Neuronal stem cell (in vitro differentiated cells): ENCODE measurements around the gene ENAH.

Experiments
- DNase-seq: peaks from one replicate; pipeline ENCODE4 v3.0.0-alpha.2; 2013; ENCODE audit warnings: low spot score
- H2AFZ ChIP-seq: one replicate; pipeline ENCODE4 v1.6.1; 2013; ENCODE audit warnings: mild to moderate bottlenecking, low read length, inconsistent platforms
- H2AK5ac ChIP-seq: 2 replicates; pipeline ENCODE4 v1.6.1; 2013; ENCODE audit warnings: low read depth, mild to moderate bottlenecking, inconsistent platforms, low read length, moderate library complexity, mixed read lengths
- H2BK120ac ChIP-seq: 2 replicates; pipeline ENCODE4 v1.6.1; 2013; ENCODE audit warnings: low read depth, mild to moderate bottlenecking, inconsistent platforms, low read length, moderate library complexity, mixed read lengths
- H2BK12ac ChIP-seq: one replicate; pipeline ENCODE4 v1.6.1; 2013; ENCODE audit warnings: low read length, inconsistent platforms
- H2BK15ac ChIP-seq: 2 replicates; pipeline ENCODE4 v1.6.1; 2013; ENCODE audit warnings: mild to moderate bottlenecking, low read length, inconsistent platforms, mixed read lengths
- H2BK5ac ChIP-seq: one replicate; pipeline ENCODE4 v1.6.1; 2013; ENCODE audit warnings: inconsistent platforms, mild to moderate bottlenecking, low read length, moderate library complexity
- H3K14ac ChIP-seq: one replicate; pipeline ENCODE4 v1.6.1; 2013; ENCODE audit warnings: low read length, inconsistent platforms
- H3K18ac ChIP-seq: 2 replicates; pipeline ENCODE4 v1.6.1; 2013; ENCODE audit warnings: low read length, inconsistent platforms
- H3K23ac ChIP-seq: 2 replicates; pipeline ENCODE4 v1.6.1; 2013; ENCODE audit warnings: low read depth, mild to moderate bottlenecking, mixed read lengths, low read length, inconsistent platforms; ENCODE audit not compliant: poor library complexity
- H3K27ac ChIP-seq: replicated peaks from 3 replicates; pipeline ENCODE4 v1.5.1; 2013; ENCODE audit warnings: low read length, inconsistent platforms
- H3K27me3 ChIP-seq, 3 experiments: 2 replicates each; pipeline ENCODE4 v1.6.1; 2013; ENCODE audit warnings: low read length in 3 of 3, mild to moderate bottlenecking in 2 of 3, inconsistent platforms in 1 of 3, low read depth in 1 of 3, mixed read lengths in 1 of 3, moderate library complexity in 1 of 3; ENCODE audit not compliant: control insufficient read depth in 3 of 3, insufficient read depth in 3 of 3
- H3K36me3 ChIP-seq, 2 donors: replicated peaks in 1 of 2; 2 replicates each; pipeline ENCODE4 v1.6.1; 2013; ENCODE audit warnings: low read length in 2 of 2; ENCODE audit not compliant: control insufficient read depth in 2 of 2, insufficient read depth in 2 of 2
- H3K4ac ChIP-seq: 2 replicates; pipeline ENCODE4 v1.6.1; 2013; ENCODE audit warnings: inconsistent platforms, mild to moderate bottlenecking, low read length, moderate library complexity
- H3K4me1 ChIP-seq, 2 donors: 1 replicate in 1 of 2; 2 replicates in 1 of 2; pipeline ENCODE4 v1.6.1; 2013; ENCODE audit warnings: low read length in 2 of 2, low read depth in 1 of 2; ENCODE audit not compliant: control insufficient read depth in 2 of 2, insufficient read depth in 1 of 2
- H3K4me2 ChIP-seq: one replicate; pipeline ENCODE4 v1.6.1; 2013; ENCODE audit warnings: mild to moderate bottlenecking, low read length, inconsistent platforms; ENCODE audit not compliant: insufficient read depth, poor library complexity, severe bottlenecking
- H3K4me3 ChIP-seq, 2 donors: 2 replicates each; pipeline ENCODE4 v1.5.1; 2013; ENCODE audit warnings: low read length in 2 of 2, mild to moderate bottlenecking in 2 of 2, inconsistent platforms in 1 of 2, moderate library complexity in 1 of 2
- H3K79me1 ChIP-seq: one replicate; pipeline ENCODE4 v1.6.1; 2013; ENCODE audit warnings: low read depth, mild to moderate bottlenecking, inconsistent platforms, low read length, moderate library complexity
- H3K9ac ChIP-seq: one replicate; pipeline ENCODE4 v1.6.1; 2013; ENCODE audit warnings: mild to moderate bottlenecking, low read depth, low read length, inconsistent platforms; ENCODE audit not compliant: poor library complexity
- H3K9me3 ChIP-seq, 2 donors: replicated peaks in 1 of 2; 2 replicates each; pipeline versions ENCODE3 to v1.6.1; 2013; ENCODE audit warnings: low read length in 2 of 2, mild to moderate bottlenecking in 2 of 2, inconsistent platforms in 1 of 2, low read depth in 1 of 2, mixed read lengths in 1 of 2, moderate library complexity in 1 of 2; ENCODE audit not compliant: control insufficient read depth in 2 of 2, insufficient read depth in 1 of 2
- H4K8ac ChIP-seq: one replicate; pipeline ENCODE4 v1.6.1; 2013; ENCODE audit warnings: low read depth, mild to moderate bottlenecking, inconsistent platforms, low read length, moderate library complexity
- H4K91ac ChIP-seq: one replicate; pipeline ENCODE4 v1.6.1; 2013; ENCODE audit warnings: low read length, low read depth, mild to moderate bottlenecking, inconsistent platforms; ENCODE audit not compliant: poor library complexity
- WGBS, 2 donors: extraction: QIAGEN DNeasy Blood & Tissue Kit; methylation state at CpG; one replicate each; pipeline ENCODE4 v1.1.7; 2013; ENCODE audit warnings: missing lambda C conversion rate in 2 of 2, mixed read lengths in 1 of 2; ENCODE audit not compliant: insufficient read length in 2 of 2, insufficient replicate concordance in 1 of 2; ENCODE audit errors: extremely low coverage in 2 of 2; 5-methylcytosine and 5-hydroxymethylcytosine counted together

ENAH gene

DNA sequence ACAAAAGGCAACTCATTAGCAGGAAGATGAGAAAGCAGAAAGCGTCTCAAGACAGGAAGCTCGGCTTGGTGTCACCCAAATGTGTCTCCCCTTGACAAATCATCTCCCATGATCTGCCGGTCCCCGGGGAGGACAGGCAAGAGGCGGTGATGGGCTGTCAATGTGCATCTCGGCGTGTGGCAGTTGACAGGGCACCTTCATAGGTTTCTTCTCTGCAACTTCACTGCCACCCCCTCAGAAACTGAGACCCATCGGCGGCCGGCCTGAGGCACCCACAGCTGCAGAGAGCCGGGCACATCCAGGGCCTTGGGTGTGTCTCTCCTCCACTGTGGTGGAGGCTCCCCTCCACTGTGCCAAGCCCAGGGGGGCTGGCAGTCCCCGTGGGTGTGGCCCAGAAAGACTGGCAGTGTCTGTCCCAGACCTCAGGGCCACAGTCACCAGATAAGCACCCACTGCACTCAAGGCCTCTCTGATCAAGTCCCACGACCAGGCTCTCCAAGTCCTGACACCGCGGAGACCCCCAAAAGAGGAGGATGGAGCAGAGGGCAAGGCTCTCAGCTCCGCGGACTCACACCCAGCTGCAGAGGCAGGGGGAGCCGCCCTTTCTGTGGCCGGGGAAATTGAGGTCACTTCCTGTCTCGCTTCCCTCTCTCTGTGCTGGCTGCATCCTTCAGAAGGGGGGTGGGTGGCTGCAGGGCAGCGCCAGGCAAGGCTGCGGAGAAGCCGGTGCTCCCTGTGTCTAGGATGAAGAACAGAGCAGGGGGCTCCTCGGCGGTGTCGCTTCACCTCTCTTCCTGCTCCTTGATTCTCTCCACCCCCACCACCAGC is 185.5 kb downstream of the ENAH start:
- H4K91ac ChIP-seq: no peak overlapping the region
- H2BK12ac ChIP-seq: no peak overlapping the region
- no CpG with 5 or more reads among the region's 26 CpGs for whole genome bisulfite sequencing, 2 donors
- H2BK15ac ChIP-seq: peak overlapping the region; percentile 62
- no peak overlapping the region for H2BK120ac ChIP-seq
- peak overlapping the region; percentile 83 for H3K18ac ChIP-seq
- no peak overlapping the region for H3K4me3 ChIP-seq
- no peak overlapping the region for H3K4me2 ChIP-seq
- DNase-seq: no peak
- H3K9me3 ChIP-seq: no peaks in the 10 kb centered on the region
- H3K14ac ChIP-seq: no peak overlapping the region
- H3K9ac ChIP-seq: no peak overlapping the region
- H2BK5ac ChIP-seq: peak overlapping the region; percentile 77
- H3K36me3 ChIP-seq: no peaks in the 10 kb centered on the region
- peak overlapping the region; percentile 74 for H2AK5ac ChIP-seq
- H3K27ac ChIP-seq: no peak overlapping the region
- no peak overlapping the region for H2AFZ ChIP-seq
- peaks cover 26 to 30% of the 10 kb centered on the region in 2 donors for H3K4me1 ChIP-seq
- no peaks in the 10 kb centered on the region for H3K79me1 ChIP-seq
- no peaks in the 10 kb centered on the region for H3K27me3 ChIP-seq
- H4K8ac ChIP-seq: no peak overlapping the region
- no peak overlapping the region for H3K23ac ChIP-seq
- H3K4ac ChIP-seq: no peak overlapping the region

- H3K4me1 ChIP-seq: peaks cover 28 to 30% of the 10 kb centered on the region in 2 donors
- H3K4me2 ChIP-seq: no peak overlapping the region
- no peak overlapping the region for H2BK5ac ChIP-seq
- no peak overlapping the region for H3K14ac ChIP-seq
- H4K91ac ChIP-seq: no peak overlapping the region
- H3K18ac ChIP-seq: no peak overlapping the region
- no peak overlapping the region for H2AK5ac ChIP-seq
- H2BK12ac ChIP-seq: no peak overlapping the region
- no peak overlapping the region for H3K23ac ChIP-seq
- no peak for DNase-seq
- no peak overlapping the region for H2BK120ac ChIP-seq
- no peaks in the 10 kb centered on the region for H3K79me1 ChIP-seq
- no peaks in the 10 kb centered on the region for H3K27me3 ChIP-seq
- no peak overlapping the region for H3K4me3 ChIP-seq
- H2AFZ ChIP-seq: no peak overlapping the region
- H2BK15ac ChIP-seq: no peak overlapping the region
- no peaks in the 10 kb centered on the region for H3K36me3 ChIP-seq
- WGBS, 2 donors: no CpG with 5 or more reads among the region's 4 CpGs
- H3K4ac ChIP-seq: no peak overlapping the region
- H4K8ac ChIP-seq: no peak overlapping the region
- no peak overlapping the region for H3K9ac ChIP-seq
- H3K27ac ChIP-seq: no peak overlapping the region
- no peaks in the 10 kb centered on the region for H3K9me3 ChIP-seq
Measured at GRCh38 chr1:225466848-225467192, 186.1 kb downstream of the ENAH start.

- H3K79me1 ChIP-seq: no peaks in the 10 kb centered on the region
- peak overlapping the region; percentile 93 for H2BK15ac ChIP-seq
- peaks cover 30 to 31% of the 10 kb centered on the region in 2 donors for H3K4me1 ChIP-seq
- H2AK5ac ChIP-seq: peak overlapping the region; percentile 96
- peak overlapping the region; percentile 82 for H3K27ac ChIP-seq
- peak overlapping the region; percentile 29 for H2BK5ac ChIP-seq
- H3K23ac ChIP-seq: no peak overlapping the region
- peak overlapping the region; percentile 96 for H3K18ac ChIP-seq
- H2AFZ ChIP-seq: peak overlapping the region; percentile 92
- DNase-seq: no peak
- H3K36me3 ChIP-seq: no peaks in the 10 kb centered on the region
- no peak overlapping the region for H3K14ac ChIP-seq
- H3K9me3 ChIP-seq: no peaks in the 10 kb centered on the region
- no peak overlapping the region for H4K8ac ChIP-seq
- H3K4me2 ChIP-seq: no peak overlapping the region
- no peak overlapping the region for H3K4me3 ChIP-seq
- H2BK120ac ChIP-seq: peak overlapping the region; percentile 78
- WGBS, 2 donors: no CpG with 5 or more reads among the region's 26 CpGs
- peak overlapping the region; percentile 90 for H4K91ac ChIP-seq
- H3K27me3 ChIP-seq: no peaks in the 10 kb centered on the region
- peak overlapping the region; percentile 77 for H2BK12ac ChIP-seq
- H3K9ac ChIP-seq: no peak overlapping the region
- H3K4ac ChIP-seq: no peak overlapping the region
Measured at GRCh38 chr1:225465793-225466517, 187.0 kb downstream of the ENAH start.
